ENCODE results near the gene CDC42BPB.

DNA sequence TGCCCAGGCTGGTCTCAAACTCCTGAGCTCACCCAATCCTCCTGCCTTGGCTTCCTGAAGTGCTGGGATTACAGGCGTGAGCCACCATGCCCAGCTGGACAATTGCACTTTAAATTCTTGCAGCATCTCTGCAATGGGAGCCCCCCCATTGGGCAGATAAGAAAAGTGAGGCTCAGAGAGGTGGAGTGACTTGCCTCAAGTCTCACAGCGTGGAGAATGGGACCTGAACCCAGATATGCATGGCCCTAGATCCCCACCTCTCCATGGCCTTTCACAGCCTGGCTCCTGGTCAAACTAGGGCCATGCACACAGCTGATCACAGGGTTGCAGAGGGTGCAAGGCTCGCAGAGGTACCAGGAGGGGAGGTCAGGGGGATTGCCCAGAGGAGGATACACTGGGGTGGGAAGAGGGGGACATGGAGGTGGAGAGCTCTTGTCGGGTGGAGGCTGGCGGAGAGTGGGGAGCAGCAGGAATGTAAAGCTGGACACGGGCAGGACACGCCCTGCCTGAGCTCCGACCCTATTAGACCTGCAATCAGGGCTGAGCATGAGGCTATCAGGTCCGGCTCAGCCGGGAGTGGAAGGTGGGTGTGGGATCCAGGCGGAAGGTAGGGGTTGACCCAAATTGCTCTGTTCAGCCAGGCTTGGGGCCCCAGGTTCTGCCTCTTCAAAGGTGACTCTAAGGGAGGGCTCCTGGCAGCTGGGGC, 44.1 kb upstream of the CDC42BPB start:
- TF ChIP-seq POLR2A (IDR thresholded peaks at IDR 0.05) = no peak
- no peak for TF ChIP-seq CTCF (IDR thresholded peaks at IDR 0.05)

Measured in Peyer's patch (tissue), 4 donors.